HCT116 (cell line): ENCODE data around the gene ZMYND19.

Experiments
- POLR2A ChIP-seq: IDR thresholded peaks from 2 replicates; pipeline ENCODE4 v1.7.0; 2011; ENCODE audit warnings: borderline replicate concordance; ENCODE audit not compliant: insufficient read depth, insufficient read length; ENCODE audit errors: extremely low read depth
- SRF ChIP-seq: IDR thresholded peaks from 2 replicates; pipeline ENCODE4 v1.6.1; 2012; ENCODE audit warnings: low read depth
- TF ChIP-seq, protein P1 (sequence below), 3 experiments: fragments of 200-600 bp in 1 of 3; sonication (generic) in 1 of 3; IDR thresholded peaks in 2 of 3; conservative IDR thresholded peaks in 1 of 3; 2 replicates each; pipeline ENCODE4 v1.5.1; 2012 to 2017; ENCODE audit warnings: low read depth in 2 of 3, low read length in 2 of 3, antibody characterized with exemption in 1 of 3, borderline replicate concordance in 1 of 3, control low read depth in 1 of 3, mild to moderate bottlenecking in 1 of 3, mixed read lengths in 1 of 3, mixed run types in 1 of 3, moderate library complexity in 1 of 3; ENCODE audit not compliant: insufficient read depth in 1 of 3

DNA sequence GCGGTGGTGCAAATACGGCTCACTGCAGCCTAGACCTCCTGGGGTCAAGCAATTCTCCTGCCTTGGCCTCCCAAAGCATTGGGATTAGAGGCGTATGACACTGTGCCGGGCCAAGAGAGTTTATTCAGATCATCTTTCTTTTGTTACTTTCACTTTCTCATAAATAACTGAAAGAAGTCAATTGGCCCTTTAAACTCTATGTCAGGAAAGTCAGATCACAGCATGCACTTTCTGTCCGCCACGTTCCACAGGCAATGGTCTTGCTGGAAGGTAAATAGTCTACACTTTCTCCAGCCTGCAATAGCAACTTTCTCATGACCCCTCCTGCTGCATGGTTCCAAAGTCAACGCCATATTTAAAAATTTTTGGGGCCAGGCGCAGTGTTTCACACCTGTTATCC lies 8.6 kb upstream of the ZMYND19 start:
- TF ChIP-seq, protein P1, sequence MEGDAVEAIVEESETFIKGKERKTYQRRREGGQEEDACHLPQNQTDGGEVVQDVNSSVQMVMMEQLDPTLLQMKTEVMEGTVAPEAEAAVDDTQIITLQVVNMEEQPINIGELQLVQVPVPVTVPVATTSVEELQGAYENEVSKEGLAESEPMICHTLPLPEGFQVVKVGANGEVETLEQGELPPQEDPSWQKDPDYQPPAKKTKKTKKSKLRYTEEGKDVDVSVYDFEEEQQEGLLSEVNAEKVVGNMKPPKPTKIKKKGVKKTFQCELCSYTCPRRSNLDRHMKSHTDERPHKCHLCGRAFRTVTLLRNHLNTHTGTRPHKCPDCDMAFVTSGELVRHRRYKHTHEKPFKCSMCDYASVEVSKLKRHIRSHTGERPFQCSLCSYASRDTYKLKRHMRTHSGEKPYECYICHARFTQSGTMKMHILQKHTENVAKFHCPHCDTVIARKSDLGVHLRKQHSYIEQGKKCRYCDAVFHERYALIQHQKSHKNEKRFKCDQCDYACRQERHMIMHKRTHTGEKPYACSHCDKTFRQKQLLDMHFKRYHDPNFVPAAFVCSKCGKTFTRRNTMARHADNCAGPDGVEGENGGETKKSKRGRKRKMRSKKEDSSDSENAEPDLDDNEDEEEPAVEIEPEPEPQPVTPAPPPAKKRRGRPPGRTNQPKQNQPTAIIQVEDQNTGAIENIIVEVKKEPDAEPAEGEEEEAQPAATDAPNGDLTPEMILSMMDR (IDR thresholded peaks at IDR 0.05 in 2 of 3, conservative IDR thresholded peaks at IDR 0.05 in 1 of 3; ENCODE audit: borderline replicate concordance in 1 of 3, insufficient read depth in 1 of 3, low read depth in 2 of 3, low read length in 2 of 3), result no peak
- TF ChIP-seq SRF (no peak), POLR2A (no peak)
